DMS153 treated with DMSO at 0.1 percent for 48 hours (cell line): ENCODE measurements around the gene COL4A2.
A peak's percentile ranks its signal among the peaks of the same experiment; 100 is the strongest.

ENCODE experiments used
- DNase-seq: peaks from one replicate; lab custom pipeline; 2025; ENCODE audit not compliant: unreplicated experiment; lab: John Stamatoyannopoulos, UW

The COL4A2 gene

DNA sequence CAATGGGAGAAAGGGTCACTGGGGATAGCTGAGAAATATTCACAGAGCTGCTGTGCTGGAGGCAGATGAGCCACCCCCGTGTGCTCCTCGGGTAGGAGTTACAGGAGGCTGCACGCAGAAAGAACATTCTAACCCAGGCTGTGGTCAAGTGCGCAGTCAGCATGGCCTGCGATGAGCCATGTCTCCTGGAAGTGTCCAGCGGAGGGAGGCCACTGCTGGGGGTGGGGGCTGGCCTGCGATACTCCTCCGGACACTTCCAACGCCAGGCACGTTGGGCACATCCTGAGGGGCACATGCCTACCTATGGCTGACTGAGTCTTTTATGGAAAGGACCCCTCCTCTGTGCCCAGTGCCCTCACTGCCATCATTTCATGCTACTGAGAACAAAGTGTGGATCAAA, 198.5 kb downstream of the COL4A2 start:
- no peak for DNase-seq

DNA sequence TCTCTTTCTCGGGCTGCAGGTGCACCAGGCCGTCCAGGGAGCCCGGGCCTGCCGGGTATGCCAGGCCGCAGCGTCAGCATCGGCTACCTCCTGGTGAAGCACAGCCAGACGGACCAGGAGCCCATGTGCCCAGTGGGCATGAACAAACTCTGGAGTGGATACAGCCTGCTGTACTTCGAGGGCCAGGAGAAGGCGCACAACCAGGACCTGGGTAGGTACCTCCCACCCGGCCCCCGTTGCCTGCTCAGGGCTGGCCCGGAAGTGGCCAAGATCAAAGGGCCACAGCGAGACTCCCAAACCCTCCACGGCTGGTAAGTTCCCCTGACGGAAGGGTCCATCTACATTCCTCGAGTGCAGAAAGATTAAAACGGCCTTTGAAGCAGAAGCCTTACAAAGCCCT, 199.3 kb downstream of the COL4A2 start:
- DNase-seq = no peak

DNA sequence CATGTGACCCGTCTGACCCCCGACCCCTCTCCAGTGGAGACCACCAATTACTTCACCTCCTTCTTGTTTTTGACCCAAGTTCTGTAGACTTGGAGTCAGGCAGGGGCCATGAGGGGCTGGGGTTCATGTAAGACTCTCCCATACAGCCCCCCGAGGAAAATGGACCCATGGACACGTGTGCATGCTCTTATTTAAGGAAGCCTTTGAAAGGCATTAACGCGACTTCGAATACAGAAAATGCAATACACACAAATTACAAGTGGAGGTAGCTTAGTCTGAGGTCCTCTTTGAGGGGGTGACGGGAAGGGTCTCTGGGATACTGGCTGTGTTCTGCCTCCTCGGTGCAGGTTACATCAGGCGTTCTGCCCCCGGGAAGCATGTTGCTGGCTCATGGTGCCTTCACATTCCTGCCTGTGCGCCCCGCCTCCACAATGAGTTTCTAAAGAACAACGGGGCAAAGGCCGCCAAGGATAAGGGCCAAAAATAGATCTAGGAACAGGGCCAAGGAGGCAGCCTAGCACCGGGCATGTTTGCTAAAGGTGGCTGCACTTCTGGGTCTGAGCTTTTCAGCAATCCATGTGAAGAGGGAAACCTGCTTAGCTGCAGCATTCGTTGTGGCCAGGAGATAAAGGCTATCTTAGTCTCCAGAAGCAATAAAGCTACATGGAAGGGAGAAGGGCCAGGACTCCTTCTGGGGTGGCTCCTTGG, 199.9 kb downstream of the COL4A2 start:
- peak; percentile 63 for DNase-seq

DNA sequence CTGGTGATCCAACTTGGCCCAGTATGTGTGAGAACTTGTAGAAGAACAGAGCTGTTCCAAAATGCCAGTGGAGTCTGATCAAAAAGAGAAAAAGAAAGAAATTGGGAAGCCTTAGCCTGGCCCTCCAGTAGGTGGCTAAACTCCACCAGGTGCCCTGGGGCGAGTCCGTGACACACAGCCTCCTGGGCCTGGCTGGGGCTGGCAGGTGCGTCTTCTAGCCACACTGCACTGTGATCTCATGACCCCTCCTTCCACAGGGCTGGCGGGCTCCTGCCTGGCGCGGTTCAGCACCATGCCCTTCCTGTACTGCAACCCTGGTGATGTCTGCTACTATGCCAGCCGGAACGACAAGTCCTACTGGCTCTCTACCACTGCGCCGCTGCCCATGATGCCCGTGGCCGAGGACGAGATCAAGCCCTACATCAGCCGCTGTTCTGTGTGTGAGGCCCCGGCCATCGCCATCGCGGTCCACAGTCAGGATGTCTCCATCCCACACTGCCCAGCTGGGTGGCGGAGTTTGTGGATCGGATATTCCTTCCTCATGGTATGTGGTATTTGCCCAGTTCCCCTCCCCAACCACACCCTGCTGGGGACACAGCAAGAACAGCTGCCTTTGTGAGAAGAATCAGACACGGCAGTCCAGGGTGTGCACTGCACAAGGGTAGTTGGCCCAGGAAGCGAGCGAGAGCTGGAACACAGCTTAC, 200.7 kb downstream of the COL4A2 start:
- DNase-seq = peak; percentile 64

DNA sequence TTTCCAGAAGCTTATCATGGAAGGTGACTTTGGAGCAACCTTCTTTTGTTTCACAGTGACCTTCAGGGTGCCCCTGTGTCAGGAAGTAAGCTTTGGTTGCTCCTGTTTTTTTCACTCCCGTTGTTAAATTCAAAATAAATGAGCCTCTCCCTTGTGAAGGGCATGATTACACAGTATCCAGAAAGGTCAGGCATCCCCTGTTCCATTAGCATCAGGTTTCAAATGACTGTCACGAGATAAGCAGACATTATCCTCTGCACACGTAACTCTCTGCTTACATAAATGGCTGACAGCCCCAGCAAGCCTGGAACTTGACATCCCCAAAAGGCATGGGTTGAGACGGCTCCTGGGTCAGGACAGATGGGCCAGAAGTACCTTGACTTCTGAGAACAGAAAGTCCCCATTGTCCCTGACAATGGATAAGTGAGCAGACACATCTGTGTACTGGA, 202.4 kb downstream of the COL4A2 start:
- peak; percentile 91 for DNase-seq

DNA sequence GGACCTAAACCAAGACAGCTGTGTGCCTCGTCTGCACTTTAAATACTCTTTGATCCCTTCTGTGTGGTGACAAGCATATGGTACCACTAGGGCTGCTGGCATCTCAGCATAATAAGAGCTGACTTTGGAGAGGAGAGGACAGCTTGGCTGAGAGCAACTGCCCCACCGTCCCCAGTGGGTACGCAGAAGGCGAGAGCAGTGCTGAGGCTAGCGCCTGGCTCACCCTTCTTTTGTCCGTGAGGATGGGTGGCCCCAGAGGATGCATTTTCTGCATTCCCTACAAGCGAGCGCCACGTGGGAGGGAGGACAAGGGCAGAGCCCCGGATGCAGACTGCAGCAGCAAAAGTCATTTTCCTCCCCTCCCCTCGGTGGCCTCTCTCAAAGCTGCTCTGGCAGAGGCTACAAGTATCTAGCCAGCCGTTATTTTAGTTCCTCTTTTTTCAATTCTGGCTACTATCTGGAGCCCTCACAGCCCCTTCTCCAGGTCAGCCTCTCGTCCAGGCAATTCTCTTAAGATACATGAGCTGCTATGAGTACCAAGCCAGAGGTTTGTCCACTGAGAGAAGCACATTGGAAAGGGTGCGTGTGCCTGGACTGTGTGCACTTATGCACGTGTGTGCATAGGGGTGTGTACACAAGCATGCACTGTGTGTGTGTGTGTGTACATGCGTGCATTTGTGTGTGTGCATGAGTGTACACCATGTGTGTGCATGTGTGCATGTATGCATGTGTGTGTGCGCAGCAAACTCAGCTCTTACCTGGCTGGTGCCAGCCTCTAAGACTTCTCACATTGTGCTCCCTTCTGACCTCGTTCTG, 203.1 kb downstream of the COL4A2 start:
- peak; percentile 18 for DNase-seq

DNA sequence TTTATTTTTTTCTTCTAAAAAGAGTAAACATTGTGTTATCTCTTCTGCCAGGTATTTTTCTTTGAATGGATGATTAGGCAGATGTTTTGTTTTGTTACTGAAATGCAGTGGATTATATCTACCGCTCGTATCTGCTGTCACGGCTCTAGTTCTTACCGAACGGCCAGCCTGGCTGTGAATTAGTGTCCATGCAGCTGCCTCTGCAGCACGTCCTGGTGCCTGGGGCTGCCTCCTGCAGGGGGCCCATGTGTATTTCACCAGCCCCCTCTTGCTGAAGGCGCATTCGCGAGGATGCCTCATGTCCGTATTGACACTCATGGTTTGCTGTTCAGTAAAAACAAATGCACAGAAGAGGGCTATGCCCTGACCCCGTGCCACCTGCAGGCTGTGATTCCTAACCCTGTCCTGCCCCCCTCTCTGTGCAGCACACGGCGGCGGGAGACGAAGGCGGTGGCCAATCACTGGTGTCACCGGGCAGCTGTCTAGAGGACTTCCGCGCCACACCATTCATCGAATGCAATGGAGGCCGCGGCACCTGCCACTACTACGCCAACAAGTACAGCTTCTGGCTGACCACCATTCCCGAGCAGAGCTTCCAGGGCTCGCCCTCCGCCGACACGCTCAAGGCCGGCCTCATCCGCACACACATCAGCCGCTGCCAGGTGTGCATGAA, 204.6 kb downstream of the COL4A2 start:
- no peak for DNase-seq

DNA sequence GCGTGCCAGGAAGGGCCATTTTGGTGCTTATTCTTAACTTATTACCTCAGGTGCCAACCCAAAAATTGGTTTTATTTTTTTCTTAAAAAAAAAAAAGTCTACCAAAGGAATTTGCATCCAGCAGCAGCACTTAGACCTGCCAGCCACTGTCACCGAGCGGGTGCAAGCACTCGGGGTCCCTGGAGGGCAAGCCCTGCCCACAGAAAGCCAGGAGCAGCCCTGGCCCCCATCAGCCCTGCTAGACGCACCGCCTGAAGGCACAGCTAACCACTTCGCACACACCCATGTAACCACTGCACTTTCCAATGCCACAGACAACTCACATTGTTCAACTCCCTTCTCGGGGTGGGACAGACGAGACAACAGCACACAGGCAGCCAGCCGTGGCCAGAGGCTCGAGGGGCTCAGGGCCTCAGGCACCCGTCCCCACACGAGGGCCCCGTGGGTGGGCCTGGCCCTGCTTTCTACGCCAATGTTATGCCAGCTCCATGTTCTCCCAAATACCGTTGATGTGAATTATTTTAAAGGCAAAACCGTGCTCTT, 205.2 kb downstream of the COL4A2 start:
- no peak for DNase-seq

DNA sequence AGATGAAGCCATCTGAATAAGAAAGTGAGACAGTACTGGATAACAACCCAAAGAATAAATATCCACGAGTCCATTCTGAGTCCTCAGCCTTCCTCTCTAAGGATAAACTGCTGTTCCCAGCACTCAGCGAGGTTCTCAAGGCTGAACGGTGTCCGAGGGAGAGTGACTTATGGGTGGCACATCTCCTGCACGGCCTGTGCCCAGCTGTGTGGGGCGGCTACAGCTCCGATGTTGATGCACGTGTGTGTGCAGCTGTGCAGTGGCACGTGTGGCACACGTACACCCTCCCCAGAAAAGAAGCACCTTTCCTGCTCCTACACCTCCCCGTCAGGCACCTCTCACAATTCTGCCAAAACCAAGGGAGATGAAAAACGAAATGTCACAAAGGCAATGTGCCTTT, 209.4 kb downstream of the COL4A2 start:
- DNase-seq = no peak

DNA sequence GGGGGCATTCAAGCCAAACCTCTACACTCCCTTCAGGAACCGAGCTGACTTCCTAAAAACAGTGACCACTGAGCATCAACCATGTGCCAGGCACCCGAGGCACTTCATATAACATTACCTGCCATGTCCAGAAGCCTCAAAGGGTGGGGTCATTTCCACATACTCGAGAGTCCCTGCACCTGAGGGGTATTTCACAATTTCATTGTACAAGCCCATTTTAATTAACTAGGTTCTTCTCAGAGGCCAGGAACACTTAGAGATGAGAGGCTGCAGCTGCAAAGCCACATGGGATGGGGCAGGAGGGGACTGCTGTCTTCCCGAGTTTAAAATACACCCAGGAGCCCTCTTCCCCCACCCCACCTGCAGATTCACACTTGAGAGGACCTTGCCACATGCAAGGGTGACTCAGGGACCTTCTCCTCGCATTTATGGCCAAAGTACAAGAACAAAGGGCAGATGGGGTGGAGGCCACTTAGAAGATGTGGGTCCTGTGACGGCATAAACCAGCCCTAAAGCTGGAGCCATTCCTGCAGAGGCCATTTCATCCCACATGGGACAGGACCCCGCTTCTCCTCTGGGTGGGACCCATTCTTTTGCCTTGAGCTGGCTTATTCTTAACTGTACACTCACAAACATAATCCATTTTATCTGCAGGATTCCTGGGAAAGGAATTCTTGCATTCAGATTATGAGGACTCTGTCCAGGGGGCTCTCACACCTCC, 210.6 kb downstream of the COL4A2 start:
- no peak for DNase-seq

DNA sequence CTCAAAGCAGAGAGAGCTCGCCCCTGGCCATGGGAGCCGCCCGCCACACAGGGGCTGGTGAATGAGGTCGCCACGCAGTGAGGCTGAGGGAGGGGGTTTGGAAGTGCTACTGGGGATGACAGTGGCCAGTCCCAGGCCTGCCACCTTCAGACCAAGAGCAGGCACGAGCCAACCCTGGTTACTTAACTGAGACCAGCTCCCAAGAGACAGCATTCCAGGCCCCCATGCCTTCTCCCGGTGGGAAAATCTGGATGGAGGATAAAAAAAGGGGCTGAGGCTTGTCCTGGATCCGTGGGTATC, 211.1 kb downstream of the COL4A2 start:
- no peak for DNase-seq

DNA sequence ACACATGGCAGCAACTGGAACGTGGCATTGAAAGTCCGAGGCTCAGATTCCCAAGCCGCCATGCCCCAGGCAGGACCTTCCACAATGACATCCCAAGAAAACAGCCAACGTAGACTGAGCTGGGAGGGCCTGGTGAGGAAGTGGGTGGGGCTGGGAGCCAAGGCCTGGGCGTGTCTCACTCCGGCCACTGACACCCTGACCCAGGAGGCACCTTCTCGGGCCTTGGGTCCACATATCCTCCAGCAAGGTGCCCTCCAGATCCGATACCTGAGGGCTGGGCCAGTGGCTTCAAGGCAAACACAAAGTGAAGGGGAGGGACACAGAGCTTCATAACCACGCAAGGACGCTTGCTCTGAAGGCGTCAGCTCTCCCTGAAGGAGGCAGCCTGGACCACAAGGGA, 211.5 kb downstream of the COL4A2 start:
- no peak for DNase-seq

DNA sequence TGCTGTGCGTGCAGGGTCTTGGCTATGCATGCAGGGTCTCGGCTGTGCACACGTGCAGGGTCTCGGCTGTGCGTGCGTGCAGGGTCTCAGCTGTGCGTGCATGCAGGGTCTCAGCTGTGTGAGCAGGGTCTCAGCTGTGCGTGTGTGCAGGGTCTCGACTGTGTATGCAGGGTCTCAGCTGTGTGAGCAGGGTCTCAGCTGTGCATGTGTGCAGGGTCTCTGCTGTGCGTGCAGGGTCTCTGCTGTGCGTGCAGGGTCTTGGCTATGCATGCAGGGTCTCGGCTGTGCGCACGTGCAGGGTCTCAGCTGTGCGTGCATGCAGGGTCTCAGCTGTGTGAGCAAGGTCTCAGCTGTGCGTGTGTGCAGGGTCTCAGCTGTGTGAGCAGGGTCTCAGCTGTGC, 212.0 kb downstream of the COL4A2 start:
- DNase-seq = no peak

DNA sequence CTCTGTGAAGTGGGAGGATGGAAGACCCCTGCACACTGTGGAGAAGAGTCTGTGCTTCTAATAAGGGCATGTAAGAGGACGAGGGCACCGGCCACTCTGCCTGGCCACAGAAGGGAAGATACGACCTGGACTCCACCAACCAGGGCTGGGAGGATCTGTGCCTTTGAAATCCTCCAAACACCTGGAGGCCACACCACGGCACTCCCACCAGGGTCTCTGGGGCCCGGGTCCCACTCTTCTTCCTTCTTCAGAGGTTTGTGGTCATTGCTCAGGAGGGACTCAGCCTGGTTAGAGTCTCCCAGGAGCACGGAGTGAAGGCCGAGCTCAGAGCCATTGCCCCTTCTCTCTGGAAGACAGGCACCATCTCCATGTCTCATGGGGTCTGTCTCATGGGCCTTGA, 212.4 kb downstream of the COL4A2 start:
- no peak for DNase-seq

DNA sequence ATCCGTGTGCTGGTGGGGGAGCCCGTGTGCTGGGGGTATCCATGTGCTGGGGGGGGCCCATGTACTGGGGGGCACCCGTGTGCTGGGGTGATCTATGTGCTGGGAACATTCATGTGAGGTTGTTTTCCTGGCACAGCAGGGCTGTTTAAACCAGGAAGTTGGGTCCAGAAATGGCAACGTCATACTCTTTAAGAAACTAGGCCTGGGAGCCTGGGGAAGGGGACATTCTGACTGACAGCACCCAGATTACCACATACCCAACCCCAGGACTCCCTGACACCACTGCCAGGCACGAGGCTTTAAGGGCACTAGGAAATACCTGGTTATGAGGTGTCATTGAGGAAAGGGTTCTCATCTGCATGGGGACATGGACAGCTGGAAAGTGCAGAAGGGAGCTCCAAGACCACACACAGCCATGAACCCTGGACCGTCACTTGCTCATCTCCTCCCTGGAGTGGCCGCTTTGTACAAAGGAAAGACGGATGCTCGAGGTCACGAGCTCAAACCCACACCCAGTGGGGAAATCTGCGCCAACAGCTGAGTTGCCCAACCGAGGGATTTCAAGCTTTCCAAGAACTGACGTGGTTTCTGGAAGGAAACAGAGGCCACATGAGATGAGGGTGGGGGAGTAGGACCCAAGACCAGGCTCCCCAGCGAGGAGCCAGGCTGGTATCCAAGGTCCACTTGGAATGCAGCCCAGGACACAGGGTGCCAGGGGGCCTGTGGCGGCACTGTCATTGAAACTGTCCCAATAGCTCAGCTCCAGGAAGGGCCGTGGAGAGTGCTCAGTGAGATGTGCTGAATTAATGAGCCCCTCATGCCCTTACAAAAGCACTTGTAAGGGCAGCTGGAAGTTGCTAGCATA, 213.6 kb downstream of the COL4A2 start:
- no peak for DNase-seq

DNA sequence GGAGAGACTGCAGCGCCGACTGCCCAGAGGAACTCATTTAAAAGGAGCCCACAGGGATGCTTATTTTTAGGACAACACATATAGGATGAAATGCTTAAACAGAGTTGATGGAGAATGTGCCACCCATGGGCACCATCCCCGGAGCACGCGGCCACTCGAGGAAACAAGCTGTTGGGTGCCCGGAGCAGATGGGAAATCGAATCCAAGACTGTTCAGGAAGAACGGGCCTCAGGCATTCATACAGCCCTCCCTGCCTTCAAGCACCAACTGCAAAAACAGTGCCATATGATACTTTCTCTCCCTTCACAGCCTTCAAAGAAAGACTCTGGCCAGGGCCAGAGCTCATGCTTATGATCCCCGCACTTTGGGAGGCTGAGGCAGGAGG, 214.2 kb downstream of the COL4A2 start:
- no peak for DNase-seq

DNA sequence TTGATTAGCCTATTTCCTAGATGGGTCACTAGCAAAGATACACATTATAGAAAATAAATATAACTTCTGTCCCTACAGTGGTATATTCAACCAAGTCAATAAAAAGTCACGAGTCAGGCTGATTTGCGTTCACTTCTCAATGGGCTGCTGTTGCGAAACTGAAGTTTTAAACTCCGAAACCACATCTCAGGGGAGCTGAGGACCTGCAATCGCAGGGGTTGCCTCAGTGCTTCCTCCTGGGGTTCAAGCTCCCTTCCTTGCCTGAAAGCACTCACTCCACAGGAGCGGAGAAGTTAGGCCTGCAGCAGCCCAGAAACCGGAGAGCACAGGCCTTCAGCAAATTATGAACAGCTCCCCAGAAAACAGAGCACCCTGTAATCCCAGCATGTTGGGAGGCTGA, 214.9 kb downstream of the COL4A2 start:
- no peak for DNase-seq

DNA sequence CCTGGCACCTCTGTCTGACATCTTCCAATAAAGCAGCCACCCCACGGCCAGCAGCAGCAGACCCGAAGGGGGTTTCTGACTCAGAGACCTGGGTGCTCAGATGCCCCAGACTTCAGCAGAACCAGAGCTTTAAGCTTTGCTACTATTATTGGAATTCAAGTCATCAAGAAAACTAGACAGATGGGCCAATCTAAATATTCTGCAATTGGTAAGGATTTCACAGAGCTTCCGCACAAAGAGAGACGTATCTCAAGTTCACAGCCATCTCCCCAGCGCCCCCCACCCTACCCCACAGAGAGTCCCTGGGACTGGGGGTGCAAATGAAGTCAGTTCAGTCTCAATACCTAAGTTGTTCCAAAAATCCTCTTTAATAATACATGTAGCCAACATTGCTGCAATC, 215.6 kb downstream of the COL4A2 start:
- DNase-seq = no peak

DNA sequence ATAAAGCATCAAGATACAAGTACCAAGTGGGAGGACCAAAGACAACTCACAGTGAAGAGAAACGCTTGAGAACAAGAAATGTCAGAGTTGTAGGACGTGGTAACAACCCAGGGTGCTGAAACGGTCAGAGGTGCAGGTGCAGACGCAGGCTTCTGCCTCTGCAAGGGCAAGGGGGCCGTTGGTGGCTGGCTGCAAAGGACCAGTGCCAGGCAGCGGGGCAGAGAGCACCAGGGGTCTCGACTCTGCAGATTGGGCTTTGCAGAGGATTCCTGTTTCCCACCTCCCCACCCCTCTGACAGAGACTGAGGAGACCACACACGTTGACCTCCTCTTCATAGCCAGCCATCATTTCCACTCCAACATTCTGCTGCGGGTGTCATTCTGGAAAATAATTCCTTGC, 216.1 kb downstream of the COL4A2 start:
- DNase-seq = no peak
